ENCODE measurements around the gene SCRN1.

The SCRN1 gene

DNA sequence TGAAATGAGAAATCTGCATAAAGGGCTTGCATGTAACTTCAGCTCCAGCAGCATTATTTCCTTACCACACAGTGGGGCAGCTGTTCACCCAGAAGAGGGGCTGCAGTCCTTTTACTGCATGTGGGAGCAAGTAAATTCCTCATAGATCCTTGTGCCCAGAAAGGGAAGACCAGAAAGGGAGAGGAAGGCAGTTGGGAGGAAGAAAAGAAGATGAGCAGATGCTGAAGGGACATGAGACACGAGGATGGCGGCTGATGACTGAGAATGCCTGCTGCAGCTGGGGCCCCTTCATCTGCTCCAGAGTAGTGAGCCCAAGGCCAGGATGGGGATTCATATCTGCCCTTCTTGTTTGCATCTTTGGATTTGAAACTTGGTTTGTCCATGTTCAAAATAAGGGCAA lies 102.8 kb downstream of the SCRN1 start:
- no peak for DNase-seq

DNA sequence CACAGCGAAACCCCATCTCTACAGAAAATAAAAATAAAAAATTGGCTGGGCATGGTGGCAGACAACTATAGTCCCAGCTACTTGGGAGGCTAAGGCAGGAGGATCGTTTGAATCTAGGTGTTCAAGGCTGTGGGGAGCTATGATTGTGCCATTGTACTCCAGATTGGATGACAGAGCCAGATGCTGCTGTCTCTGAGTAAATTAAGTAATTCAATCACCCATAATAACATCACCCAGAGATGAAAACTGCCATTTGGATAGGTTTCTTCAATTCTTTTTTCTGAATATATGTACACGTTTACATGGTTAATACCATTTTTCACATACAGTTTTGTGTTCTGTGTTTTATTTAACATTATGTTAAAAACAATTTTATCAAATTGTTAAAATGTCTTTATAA lies 104.0 kb downstream of the SCRN1 start:
- DNase-seq = no peak

DNA sequence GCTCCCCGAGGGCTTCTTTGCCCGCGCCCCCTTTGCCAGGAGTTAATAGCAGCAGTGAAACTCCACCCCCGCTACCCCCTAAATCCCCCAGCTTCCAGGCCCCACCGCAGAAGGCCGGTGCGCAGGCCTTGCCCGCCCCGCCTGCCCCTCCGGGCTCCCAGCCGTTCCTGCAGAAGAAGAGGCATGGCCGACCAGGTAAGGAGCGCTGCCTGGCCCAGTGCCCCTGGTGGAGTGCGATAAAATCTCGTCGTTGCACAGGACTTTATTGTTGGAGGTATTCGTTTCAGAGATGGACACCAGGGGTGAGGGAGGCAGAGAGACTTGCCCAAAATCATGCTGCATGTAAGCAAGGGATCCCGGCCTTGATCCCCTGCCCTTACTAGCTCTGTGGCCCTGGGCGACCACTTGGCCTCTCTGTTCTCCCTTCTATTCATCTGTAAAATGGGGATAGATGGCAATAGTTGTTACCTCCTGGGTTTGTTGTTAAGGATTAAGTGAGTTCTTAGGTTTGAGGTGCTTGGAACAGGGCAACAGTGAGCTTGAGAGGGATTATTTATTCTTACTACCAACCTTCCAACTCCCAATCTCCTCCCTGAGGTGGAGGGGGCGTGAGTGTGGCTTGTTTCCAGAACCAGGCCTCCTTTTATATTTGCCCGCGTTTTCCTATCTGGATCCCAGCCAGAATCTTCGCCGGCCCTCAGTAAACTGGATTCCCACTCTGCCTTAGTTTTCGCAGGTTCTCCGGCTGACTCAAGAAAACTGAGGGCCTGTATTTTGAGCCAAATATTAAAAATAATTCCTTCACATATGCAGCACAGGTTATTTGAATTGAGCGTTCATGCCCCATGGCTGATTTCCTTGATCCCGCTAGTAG lies 105.0 kb downstream of the SCRN1 start:
- no peak for DNase-seq

- DNase-seq = no peak
Measured at GRCh38 chr7:29883462-29884398, 105.9 kb downstream of the SCRN1 start.

- DNase-seq = no peak
Measured at GRCh38 chr7:29882481-29882880, 107.1 kb downstream of the SCRN1 start.

GRCh38 chr7:29881724-29882123 lies 107.9 kb downstream of the SCRN1 start:
- DNase-seq = no peak

DNA sequence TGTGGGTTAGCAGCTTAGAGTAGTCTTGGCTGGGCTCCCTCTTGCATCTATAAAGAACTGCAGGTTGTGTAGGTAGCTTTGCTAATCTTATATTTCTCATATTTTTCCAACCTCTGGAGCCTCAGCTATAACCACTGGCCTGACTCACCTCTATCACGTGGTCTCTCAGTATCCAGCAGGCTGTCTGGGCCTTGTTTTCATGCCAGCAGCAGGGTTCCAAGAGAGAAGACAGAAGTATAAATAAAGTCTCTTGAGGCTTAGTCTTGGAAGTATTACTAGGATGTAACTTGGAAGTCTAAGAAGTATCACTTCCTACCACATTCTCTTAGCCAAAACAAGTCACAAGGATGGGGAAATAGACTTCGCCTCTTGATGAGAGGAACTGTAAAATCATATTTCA lies 110.0 kb downstream of the SCRN1 start:
- no peak for DNase-seq

GRCh38 chr7:29878081-29878688 lies 111.4 kb downstream of the SCRN1 start:
- DNase-seq = peak; percentile 43

DNA sequence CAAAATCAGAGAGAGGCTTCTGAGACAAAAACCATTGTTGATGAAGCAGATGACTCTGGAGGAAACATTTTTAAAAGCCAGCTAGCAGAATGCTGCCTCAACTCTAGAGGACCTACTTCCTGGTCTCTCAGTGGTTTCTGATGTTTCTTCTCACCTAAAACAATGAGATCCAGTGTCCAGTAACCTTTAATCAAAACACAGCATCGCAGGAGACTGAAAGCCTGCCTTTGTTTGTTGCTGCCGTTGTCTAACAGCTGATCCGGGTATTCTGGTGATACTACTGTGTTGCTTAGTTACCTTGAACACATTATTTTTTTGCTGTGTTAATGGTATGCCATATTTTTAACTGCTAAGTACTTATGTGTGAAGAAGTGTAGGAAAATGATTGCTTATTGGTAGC lies 112.4 kb downstream of the SCRN1 start:
- DNase-seq = no peak

GRCh38 chr7:29875741-29876140 lies 113.9 kb downstream of the SCRN1 start:
- DNase-seq = no peak

- no peak for DNase-seq
Measured at GRCh38 chr7:29873644-29874294, 115.8 kb downstream of the SCRN1 start.

GRCh38 chr7:29871787-29872398 lies 117.7 kb downstream of the SCRN1 start:
- DNase-seq = no peak
